SK-N-SH treated with all-trans-retinoic acid at 6 μM for 48 hours (cell line): ENCODE data around the gene PRUNE2.

ENCODE experiments used
- ATAC-seq: fragments of 200-7000 bp; cut with Tn5 transposase; 3 replicates; pipeline ENCODE4 v1.9.1; 2020; ENCODE audit warnings: mild to moderate bottlenecking, moderate library complexity
- ARNTL ChIP-seq: fragments of 450-650 bp; formaldehyde crosslinking; IDR thresholded peaks from 2 replicates; pipeline ENCODE4 v1.5.0; 2020; ENCODE audit warnings: low read depth, mild to moderate bottlenecking, moderate library complexity, borderline replicate concordance
- BACH2 ChIP-seq: fragments of 250-450 bp; sonication (Bioruptor Pico); IDR thresholded peaks from 2 replicates; pipeline ENCODE4 v1.9.0; 2021; ENCODE audit warnings: mild to moderate bottlenecking, borderline replicate concordance
- CSDC2 ChIP-seq: fragments of 250-450 bp; sonication (Bioruptor Pico); IDR thresholded peaks from 2 replicates; pipeline ENCODE4 v1.5.0; 2020; ENCODE audit warnings: mild to moderate bottlenecking, moderate library complexity
- CSRNP3 ChIP-seq: fragments of 250-450 bp; sonication (Bioruptor Pico); IDR thresholded peaks from 2 replicates; pipeline ENCODE4 v1.5.1; 2021; ENCODE audit warnings: mild to moderate bottlenecking, moderate library complexity
- GLIS3 ChIP-seq: fragments of 250-450 bp; sonication (Bioruptor Pico); IDR thresholded peaks from 2 replicates; pipeline ENCODE4 v1.5.0; 2020; ENCODE audit warnings: mild to moderate bottlenecking, moderate library complexity
- ISL1 ChIP-seq: fragments of 250-450 bp; sonication (Bioruptor Pico); IDR thresholded peaks from 2 replicates; pipeline ENCODE4 v2.1.2; 2022; ENCODE audit warnings: mild to moderate bottlenecking, moderate library complexity
- OSR1 ChIP-seq: fragments of 250-450 bp; sonication (Bioruptor Pico); IDR thresholded peaks from 2 replicates; pipeline ENCODE4 v1.8.0; 2022; ENCODE audit warnings: moderate library complexity, mild to moderate bottlenecking, inconsistent platforms
- PPARA ChIP-seq: fragments of 250-450 bp; sonication (Bioruptor Pico); IDR thresholded peaks from 2 replicates; pipeline ENCODE4 v1.5.0; 2020; ENCODE audit warnings: mild to moderate bottlenecking, borderline replicate concordance
- RARB ChIP-seq: fragments of 250-450 bp; sonication (Bioruptor Pico); IDR thresholded peaks from 2 replicates; pipeline ENCODE4 v1.8.0; 2021; ENCODE audit warnings: mild to moderate bottlenecking, moderate library complexity
- SNAI2 ChIP-seq: fragments of 250-450 bp; sonication (Bioruptor Pico); IDR thresholded peaks from 2 replicates; pipeline ENCODE4 v1.5.0; 2020; ENCODE audit warnings: mild to moderate bottlenecking, moderate library complexity
- TCF4 ChIP-seq: fragments of 250-450 bp; sonication (Bioruptor Pico); IDR thresholded peaks from 2 replicates; pipeline ENCODE4 v1.8.0; 2021; ENCODE audit warnings: mild to moderate bottlenecking, moderate library complexity, borderline replicate concordance
- TOX ChIP-seq: fragments of 250-450 bp; sonication (Bioruptor Pico); IDR thresholded peaks from 2 replicates; pipeline ENCODE4 v1.8.0; 2021; ENCODE audit warnings: mild to moderate bottlenecking, moderate library complexity, borderline replicate concordance
- ZC3H10 ChIP-seq: fragments of 250-450 bp; sonication (Bioruptor Pico); IDR thresholded peaks from 2 replicates; pipeline ENCODE4 v1.5.1; 2021; ENCODE audit warnings: mild to moderate bottlenecking, moderate library complexity
- ZFP3 ChIP-seq: fragments of 250-450 bp; sonication (Bioruptor Pico); IDR thresholded peaks from 2 replicates; pipeline ENCODE4 v1.5.0; 2020; ENCODE audit warnings: mild to moderate bottlenecking, moderate library complexity
- ZFP30 ChIP-seq: fragments of 450-650 bp; formaldehyde crosslinking; IDR thresholded peaks from 2 replicates; pipeline ENCODE4 v1.5.0; 2022; ENCODE audit warnings: mild to moderate bottlenecking, moderate library complexity
- ZNF70 ChIP-seq: fragments of 450-650 bp; formaldehyde crosslinking; IDR thresholded peaks from 2 replicates; pipeline ENCODE4 v1.5.0; 2020; ENCODE audit warnings: mild to moderate bottlenecking, moderate library complexity
- ZNF8 ChIP-seq: fragments of 450-650 bp; formaldehyde crosslinking; IDR thresholded peaks from 2 replicates; pipeline ENCODE4 v1.5.0; 2020; ENCODE audit warnings: mild to moderate bottlenecking, moderate library complexity
- TF ChIP-seq, protein P1 (sequence below): fragments of 250-450 bp; sonication (Bioruptor Pico); IDR thresholded peaks from 2 replicates; pipeline ENCODE4 v1.5.0; 2020; ENCODE audit warnings: mild to moderate bottlenecking, moderate library complexity
- TF ChIP-seq, protein P2 (sequence below): fragments of 250-450 bp; sonication (Bioruptor Pico); IDR thresholded peaks from 2 replicates; pipeline ENCODE4 v1.5.1; 2020; ENCODE audit warnings: low read depth, mild to moderate bottlenecking, moderate library complexity
- TF ChIP-seq, protein P3 (sequence below): fragments of 250-450 bp; sonication (Bioruptor Pico); IDR thresholded peaks from 2 replicates; pipeline ENCODE4 v1.8.0; 2021; ENCODE audit warnings: low read depth, mild to moderate bottlenecking, moderate library complexity, borderline replicate concordance
- TF ChIP-seq, protein P4 (sequence below): fragments of 250-450 bp; sonication (Bioruptor Pico); IDR thresholded peaks from 2 replicates; pipeline ENCODE4 v1.8.0; 2020; ENCODE audit warnings: mild to moderate bottlenecking, moderate library complexity, borderline replicate concordance

Gene PRUNE2

DNA sequence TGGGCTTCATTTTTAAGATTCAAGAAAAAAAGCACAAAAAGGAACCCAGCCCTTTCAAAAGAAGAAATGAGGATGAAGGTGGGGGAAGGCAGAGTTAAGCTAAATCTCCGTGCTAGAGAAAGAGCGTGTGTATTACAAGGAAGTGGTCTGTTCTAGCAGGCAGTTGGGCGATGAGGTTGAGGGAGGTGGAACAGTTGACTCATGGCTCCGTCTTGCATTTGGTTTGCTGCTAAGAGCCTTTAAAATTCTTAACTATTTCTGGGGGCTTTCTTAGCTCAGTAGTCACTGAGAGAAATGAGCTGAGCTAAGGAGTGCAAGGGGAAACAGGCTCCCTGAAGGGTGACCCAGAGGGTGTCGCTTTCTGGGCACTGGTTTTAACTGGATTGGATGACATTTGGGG lies 329.6 kb downstream of the PRUNE2 start (continued):
- TF ChIP-seq, protein P1, sequence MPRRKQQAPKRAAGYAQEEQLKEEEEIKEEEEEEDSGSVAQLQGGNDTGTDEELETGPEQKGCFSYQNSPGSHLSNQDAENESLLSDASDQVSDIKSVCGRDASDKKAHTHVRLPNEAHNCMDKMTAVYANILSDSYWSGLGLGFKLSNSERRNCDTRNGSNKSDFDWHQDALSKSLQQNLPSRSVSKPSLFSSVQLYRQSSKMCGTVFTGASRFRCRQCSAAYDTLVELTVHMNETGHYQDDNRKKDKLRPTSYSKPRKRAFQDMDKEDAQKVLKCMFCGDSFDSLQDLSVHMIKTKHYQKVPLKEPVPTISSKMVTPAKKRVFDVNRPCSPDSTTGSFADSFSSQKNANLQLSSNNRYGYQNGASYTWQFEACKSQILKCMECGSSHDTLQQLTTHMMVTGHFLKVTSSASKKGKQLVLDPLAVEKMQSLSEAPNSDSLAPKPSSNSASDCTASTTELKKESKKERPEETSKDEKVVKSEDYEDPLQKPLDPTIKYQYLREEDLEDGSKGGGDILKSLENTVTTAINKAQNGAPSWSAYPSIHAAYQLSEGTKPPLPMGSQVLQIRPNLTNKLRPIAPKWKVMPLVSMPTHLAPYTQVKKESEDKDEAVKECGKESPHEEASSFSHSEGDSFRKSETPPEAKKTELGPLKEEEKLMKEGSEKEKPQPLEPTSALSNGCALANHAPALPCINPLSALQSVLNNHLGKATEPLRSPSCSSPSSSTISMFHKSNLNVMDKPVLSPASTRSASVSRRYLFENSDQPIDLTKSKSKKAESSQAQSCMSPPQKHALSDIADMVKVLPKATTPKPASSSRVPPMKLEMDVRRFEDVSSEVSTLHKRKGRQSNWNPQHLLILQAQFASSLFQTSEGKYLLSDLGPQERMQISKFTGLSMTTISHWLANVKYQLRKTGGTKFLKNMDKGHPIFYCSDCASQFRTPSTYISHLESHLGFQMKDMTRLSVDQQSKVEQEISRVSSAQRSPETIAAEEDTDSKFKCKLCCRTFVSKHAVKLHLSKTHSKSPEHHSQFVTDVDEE (CRISPR knock-in tag) = no peak
- TF ChIP-seq SNAI2 (CRISPR knock-in tag) (no peak), ARNTL (CRISPR knock-in tag) (no peak)
- TF ChIP-seq, all 23 proteins: peak for 0

- ATAC-seq = no peak
- TF ChIP-seq, protein P2, sequence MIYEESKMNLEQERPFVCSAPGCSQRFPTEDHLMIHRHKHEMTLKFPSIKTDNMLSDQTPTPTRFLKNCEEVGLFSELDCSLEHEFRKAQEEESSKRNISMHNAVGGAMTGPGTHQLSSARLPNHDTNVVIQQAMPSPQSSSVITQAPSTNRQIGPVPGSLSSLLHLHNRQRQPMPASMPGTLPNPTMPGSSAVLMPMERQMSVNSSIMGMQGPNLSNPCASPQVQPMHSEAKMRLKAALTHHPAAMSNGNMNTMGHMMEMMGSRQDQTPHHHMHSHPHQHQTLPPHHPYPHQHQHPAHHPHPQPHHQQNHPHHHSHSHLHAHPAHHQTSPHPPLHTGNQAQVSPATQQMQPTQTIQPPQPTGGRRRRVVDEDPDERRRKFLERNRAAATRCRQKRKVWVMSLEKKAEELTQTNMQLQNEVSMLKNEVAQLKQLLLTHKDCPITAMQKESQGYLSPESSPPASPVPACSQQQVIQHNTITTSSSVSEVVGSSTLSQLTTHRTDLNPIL (CRISPR knock-in tag) = no peak
- TF ChIP-seq, protein P3, sequence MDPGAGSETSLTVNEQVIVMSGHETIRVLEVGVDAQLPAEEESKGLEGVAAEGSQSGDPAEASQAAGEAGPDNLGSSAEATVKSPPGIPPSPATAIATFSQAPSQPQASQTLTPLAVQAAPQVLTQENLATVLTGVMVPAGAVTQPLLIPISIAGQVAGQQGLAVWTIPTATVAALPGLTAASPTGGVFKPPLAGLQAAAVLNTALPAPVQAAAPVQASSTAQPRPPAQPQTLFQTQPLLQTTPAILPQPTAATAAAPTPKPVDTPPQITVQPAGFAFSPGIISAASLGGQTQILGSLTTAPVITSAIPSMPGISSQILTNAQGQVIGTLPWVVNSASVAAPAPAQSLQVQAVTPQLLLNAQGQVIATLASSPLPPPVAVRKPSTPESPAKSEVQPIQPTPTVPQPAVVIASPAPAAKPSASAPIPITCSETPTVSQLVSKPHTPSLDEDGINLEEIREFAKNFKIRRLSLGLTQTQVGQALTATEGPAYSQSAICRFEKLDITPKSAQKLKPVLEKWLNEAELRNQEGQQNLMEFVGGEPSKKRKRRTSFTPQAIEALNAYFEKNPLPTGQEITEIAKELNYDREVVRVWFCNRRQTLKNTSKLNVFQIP = no peak
- TF ChIP-seq RARB (no peak), ZC3H10 (CRISPR knock-in tag) (no peak), OSR1 (no peak), BACH2 (CRISPR knock-in tag) (no peak), ZFP30 (CRISPR knock-in tag) (no peak), PPARA (CRISPR knock-in tag) (no peak), GLIS3 (CRISPR knock-in tag) (no peak), SNAI2 (CRISPR knock-in tag) (no peak)
These were observed 330.2 kb downstream of the PRUNE2 start for GRCh38 chr9:76575761-76576160.

- TF ChIP-seq ISL1 (CRISPR knock-in tag) = no peak
- no peak for TF ChIP-seq ZFP3
- TF ChIP-seq CSRNP3 (CRISPR knock-in tag) = no peak
- no peak for TF ChIP-seq ARNTL (CRISPR knock-in tag)
- no peak for TF ChIP-seq ZNF8 (CRISPR knock-in tag)
- TF ChIP-seq ZNF70 (CRISPR knock-in tag) = no peak
- TF ChIP-seq, protein P4, sequence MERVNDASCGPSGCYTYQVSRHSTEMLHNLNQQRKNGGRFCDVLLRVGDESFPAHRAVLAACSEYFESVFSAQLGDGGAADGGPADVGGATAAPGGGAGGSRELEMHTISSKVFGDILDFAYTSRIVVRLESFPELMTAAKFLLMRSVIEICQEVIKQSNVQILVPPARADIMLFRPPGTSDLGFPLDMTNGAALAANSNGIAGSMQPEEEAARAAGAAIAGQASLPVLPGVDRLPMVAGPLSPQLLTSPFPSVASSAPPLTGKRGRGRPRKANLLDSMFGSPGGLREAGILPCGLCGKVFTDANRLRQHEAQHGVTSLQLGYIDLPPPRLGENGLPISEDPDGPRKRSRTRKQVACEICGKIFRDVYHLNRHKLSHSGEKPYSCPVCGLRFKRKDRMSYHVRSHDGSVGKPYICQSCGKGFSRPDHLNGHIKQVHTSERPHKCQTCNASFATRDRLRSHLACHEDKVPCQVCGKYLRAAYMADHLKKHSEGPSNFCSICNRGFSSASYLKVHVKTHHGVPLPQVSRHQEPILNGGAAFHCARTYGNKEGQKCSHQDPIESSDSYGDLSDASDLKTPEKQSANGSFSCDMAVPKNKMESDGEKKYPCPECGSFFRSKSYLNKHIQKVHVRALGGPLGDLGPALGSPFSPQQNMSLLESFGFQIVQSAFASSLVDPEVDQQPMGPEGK = no peak
- TF ChIP-seq TOX (CRISPR knock-in tag) = no peak
These were observed 331.8 kb downstream of the PRUNE2 start for GRCh38 chr9:76573905-76574760.

GRCh38 chr9:76573408-76573807 lies 332.5 kb downstream of the PRUNE2 start:
- ATAC-seq = no peak
- TF ChIP-seq, protein P4 = no peak
- TF ChIP-seq ZFP30 (CRISPR knock-in tag) = no peak
- TF ChIP-seq, protein P2 (CRISPR knock-in tag) = no peak
- no peak for TF ChIP-seq ARNTL (CRISPR knock-in tag)
- no peak for TF ChIP-seq ISL1 (CRISPR knock-in tag)
- no peak for TF ChIP-seq SNAI2 (CRISPR knock-in tag)
- no peak for TF ChIP-seq PPARA (CRISPR knock-in tag)
- no peak for TF ChIP-seq ZNF8 (CRISPR knock-in tag)
- no peak for TF ChIP-seq TCF4
- no peak for TF ChIP-seq ZFP3
- TF ChIP-seq CSRNP3 (CRISPR knock-in tag) = no peak
- no peak for TF ChIP-seq CSDC2 (CRISPR knock-in tag)

More at GRCh38 chr9:76573905-76574760, 331.8 kb downstream of the PRUNE2 start:
- ATAC-seq = no peak
